ENCODE results near the gene RPS15A. TPM values are rescaled to one million over a fixed set of nuclear protein-coding genes. Genes with fewer than 3 reads are reported as not detected.
"Not testable (repeated sequence)": the region's sequence is repeated elsewhere in the genome, so short reads cannot be mapped to it uniquely, and the experiment has no call there.

The RPS15A gene
- total RNA-seq, 1 donor from 2014 or later = 1,259 TPM

DNA sequence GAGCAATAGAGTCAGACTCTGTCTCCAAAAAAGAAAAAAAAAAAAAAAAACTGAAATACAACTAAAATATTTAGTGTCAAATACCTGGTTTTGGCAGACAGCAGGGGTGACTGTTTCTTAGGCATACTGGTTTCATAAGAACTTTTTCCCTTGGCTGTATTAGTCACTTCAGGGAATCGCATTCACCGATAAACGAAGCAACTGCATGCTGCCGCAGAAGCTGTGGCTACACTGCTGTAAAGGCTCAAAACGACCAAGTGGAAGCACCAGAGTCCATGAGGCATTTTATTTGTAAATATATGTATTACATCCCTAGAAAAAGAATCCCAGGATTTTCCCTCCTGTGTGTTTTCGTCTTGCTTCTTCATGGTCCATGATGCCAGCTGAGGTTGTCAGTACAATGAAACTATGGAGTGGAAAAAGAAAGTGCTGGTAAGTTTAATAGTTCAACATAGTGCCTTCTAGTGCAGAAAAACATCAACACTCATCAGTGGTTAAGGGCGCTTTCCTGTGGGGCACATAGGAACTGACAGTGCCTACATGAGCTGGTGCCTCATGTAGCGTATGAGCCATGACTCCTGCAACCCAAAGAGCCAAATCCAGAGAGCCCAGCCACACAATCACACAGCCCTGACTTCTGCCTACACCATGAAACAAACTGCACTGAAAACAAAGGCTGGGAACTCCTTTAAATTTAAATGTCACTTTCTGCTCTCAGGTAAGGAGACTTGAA lies 7.3 kb downstream of the RPS15A start:
- no peak for DNase-seq (ENCODE audit: extremely low spot score, unreplicated experiment)
- Mint-ChIP-seq H3K9me3 (ENCODE audit: unreplicated experiment) (no peaks in the 10 kb centered on the region), H3K36me3 (ENCODE audit: unreplicated experiment) (peaks cover 43% of the 10 kb centered on the region), H3K27me3 (ENCODE audit: unreplicated experiment) (no peaks in the 10 kb centered on the region), H3K4me1 (ENCODE audit: unreplicated experiment) (peaks cover 26% of the 10 kb centered on the region), H3K27ac (ENCODE audit: unreplicated experiment) (no peak overlapping the region), H3K4me3 (ENCODE audit: unreplicated experiment) (no peak overlapping the region)
- TF ChIP-seq, protein P1, sequence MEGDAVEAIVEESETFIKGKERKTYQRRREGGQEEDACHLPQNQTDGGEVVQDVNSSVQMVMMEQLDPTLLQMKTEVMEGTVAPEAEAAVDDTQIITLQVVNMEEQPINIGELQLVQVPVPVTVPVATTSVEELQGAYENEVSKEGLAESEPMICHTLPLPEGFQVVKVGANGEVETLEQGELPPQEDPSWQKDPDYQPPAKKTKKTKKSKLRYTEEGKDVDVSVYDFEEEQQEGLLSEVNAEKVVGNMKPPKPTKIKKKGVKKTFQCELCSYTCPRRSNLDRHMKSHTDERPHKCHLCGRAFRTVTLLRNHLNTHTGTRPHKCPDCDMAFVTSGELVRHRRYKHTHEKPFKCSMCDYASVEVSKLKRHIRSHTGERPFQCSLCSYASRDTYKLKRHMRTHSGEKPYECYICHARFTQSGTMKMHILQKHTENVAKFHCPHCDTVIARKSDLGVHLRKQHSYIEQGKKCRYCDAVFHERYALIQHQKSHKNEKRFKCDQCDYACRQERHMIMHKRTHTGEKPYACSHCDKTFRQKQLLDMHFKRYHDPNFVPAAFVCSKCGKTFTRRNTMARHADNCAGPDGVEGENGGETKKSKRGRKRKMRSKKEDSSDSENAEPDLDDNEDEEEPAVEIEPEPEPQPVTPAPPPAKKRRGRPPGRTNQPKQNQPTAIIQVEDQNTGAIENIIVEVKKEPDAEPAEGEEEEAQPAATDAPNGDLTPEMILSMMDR (IDR thresholded peaks at IDR 0.05) = no peak

DNA sequence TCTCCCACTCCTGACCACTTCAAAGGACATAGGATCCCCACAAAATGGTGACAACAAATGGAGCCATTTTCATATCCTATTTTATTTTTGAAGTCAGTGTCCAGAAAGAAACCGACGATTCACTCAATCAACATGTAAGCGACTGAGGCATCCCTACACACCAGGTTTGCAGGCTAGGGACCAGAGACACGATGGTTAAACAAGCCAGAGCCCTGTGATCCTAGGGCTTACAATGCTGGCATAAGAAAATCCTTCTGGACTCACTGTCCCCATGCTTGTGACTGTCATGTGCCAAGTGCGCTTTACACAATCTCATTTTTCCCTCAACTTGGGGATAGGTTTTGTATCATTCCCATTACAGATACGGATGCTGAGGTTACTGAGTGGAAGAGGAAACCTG lies 8.9 kb downstream of the RPS15A start:
- peaks cover 30% of the 10 kb centered on the region for H3K36me3 Mint-ChIP-seq (ENCODE audit: unreplicated experiment)
- not testable (repeated sequence) for DNase-seq (ENCODE audit: extremely low spot score, unreplicated experiment); H3K27ac Mint-ChIP-seq (ENCODE audit: unreplicated experiment); H3K27me3 Mint-ChIP-seq (ENCODE audit: unreplicated experiment); H3K4me3 Mint-ChIP-seq (ENCODE audit: unreplicated experiment); H3K9me3 Mint-ChIP-seq (ENCODE audit: unreplicated experiment)
- H3K4me1 Mint-ChIP-seq (ENCODE audit: unreplicated experiment) = peaks cover 14% of the 10 kb centered on the region

DNA sequence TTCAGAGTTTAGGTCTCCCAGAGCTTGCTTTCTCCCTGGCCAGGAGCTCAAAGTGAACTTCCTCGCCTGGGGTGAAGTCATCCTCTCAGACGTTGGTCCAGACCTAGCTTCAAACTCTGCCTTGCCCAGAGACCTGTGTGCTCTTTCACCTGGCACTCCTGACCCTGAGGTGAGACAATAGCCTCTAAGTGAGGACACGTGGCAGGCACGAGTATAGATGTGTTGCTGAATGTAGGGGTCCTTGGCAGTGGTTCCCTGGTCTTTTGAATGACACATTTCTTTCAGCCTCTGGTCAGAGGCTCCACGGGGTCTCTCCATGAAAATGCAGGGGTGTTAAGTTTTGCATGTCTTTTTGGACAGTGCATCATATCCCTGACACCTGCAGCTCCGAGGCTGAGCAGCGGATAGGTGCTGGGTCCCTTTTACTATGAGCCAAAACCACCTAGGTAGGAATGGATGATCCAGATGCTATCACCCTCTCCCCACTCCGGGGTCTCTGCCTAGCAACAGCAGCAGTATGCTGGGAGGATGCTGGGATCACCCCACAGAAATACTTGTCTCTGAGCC lies 9.6 kb downstream of the RPS15A start:
- H3K9me3 Mint-ChIP-seq (ENCODE audit: unreplicated experiment); DNase-seq (ENCODE audit: extremely low spot score, unreplicated experiment); H3K4me1 Mint-ChIP-seq (ENCODE audit: unreplicated experiment); H3K27me3 Mint-ChIP-seq (ENCODE audit: unreplicated experiment); H3K27ac Mint-ChIP-seq (ENCODE audit: unreplicated experiment); H3K4me3 Mint-ChIP-seq (ENCODE audit: unreplicated experiment): not testable (repeated sequence)
- peaks cover 23% of the 10 kb centered on the region for H3K36me3 Mint-ChIP-seq (ENCODE audit: unreplicated experiment)

DNA sequence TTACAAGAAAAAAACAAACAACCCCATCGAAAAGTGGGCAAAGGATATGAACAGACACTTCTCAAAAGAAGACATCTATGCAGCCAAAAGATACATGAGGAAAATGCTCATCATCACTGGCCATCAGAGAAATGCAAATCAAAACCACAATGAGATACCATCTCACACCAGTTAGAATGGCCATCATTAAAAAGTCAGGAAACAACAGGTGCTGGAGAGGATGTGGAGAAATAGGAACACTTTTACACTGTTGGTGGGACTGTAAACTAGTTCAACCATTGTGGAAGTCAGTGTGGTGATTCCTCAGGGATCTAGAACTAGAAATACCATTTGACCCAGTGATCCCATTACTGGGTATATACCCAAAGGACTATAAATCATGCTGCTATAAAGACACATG lies 12.5 kb downstream of the RPS15A start:
- not testable (repeated sequence) for H3K27ac Mint-ChIP-seq (ENCODE audit: unreplicated experiment); H3K4me3 Mint-ChIP-seq (ENCODE audit: unreplicated experiment); H3K9me3 Mint-ChIP-seq (ENCODE audit: unreplicated experiment); DNase-seq (ENCODE audit: extremely low spot score, unreplicated experiment); H3K36me3 Mint-ChIP-seq (ENCODE audit: unreplicated experiment); H3K27me3 Mint-ChIP-seq (ENCODE audit: unreplicated experiment); H3K4me1 Mint-ChIP-seq (ENCODE audit: unreplicated experiment)

DNA sequence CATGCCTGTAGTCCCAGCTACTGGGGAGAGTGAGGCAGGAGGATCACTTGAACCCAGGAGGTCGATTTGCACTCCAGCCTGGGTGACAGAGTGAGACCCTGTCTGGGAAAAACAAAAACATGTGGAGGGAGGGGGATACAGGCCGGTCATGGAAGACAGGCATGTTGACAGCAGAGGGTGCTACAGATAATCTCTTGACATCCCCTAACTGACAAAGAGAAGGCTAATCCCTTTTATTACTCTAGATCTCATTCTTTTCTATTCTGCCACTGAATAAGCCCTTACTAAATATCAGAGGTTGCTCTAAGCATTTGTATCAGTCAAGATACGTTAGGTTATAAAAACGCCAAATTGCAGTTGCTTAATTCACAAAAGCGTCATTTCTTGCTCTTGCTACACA lies 13.8 kb downstream of the RPS15A start:
- not testable (repeated sequence) for DNase-seq (ENCODE audit: extremely low spot score, unreplicated experiment); H3K4me3 Mint-ChIP-seq (ENCODE audit: unreplicated experiment); H3K9me3 Mint-ChIP-seq (ENCODE audit: unreplicated experiment); H3K27me3 Mint-ChIP-seq (ENCODE audit: unreplicated experiment); H3K36me3 Mint-ChIP-seq (ENCODE audit: unreplicated experiment); H3K4me1 Mint-ChIP-seq (ENCODE audit: unreplicated experiment); H3K27ac Mint-ChIP-seq (ENCODE audit: unreplicated experiment)

DNA sequence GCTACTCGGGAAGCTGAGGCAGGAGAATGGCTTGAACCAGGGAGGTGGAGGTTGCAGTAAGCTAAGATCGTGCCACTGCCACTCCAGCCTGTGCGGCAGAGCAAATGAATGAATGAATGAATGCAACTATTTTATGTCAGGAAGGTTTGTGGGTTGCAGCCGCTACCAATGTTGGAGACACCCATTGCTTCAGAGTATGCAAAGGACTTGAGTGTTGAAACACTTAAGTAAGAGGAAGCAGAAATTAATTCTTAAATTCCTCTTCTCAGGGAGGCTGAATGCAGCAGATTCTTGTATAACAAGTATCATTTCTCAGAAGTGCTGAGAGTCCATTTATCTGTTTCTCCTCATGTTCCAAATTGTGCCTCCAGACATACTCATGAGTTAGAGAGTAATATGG lies 15.5 kb downstream of the RPS15A start:
- not testable (repeated sequence) for H3K9me3 Mint-ChIP-seq (ENCODE audit: unreplicated experiment); DNase-seq (ENCODE audit: extremely low spot score, unreplicated experiment); H3K4me1 Mint-ChIP-seq (ENCODE audit: unreplicated experiment); H3K36me3 Mint-ChIP-seq (ENCODE audit: unreplicated experiment); H3K27me3 Mint-ChIP-seq (ENCODE audit: unreplicated experiment); H3K4me3 Mint-ChIP-seq (ENCODE audit: unreplicated experiment); H3K27ac Mint-ChIP-seq (ENCODE audit: unreplicated experiment)

DNA sequence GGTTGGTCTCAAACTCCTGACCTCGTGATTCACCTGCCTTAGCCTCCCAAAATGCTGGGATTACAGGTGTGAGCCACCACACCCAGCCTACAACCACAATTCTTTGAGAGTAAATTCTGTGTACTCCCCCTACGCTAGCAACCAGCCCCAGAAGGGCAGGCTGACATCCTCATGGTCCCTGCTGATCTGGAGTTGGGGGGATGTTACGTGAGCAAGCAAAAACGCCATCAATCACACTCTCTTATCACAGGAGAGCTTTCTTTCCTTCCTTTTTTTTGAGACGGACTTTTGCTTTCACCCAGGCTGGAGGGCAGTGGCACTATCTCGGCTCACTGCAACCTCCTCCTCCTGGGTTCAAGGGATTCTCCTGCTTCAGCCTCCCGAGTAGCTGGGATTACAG lies 18.0 kb downstream of the RPS15A start:
- DNase-seq (ENCODE audit: extremely low spot score, unreplicated experiment); H3K9me3 Mint-ChIP-seq (ENCODE audit: unreplicated experiment); H3K4me1 Mint-ChIP-seq (ENCODE audit: unreplicated experiment); H3K4me3 Mint-ChIP-seq (ENCODE audit: unreplicated experiment); H3K27ac Mint-ChIP-seq (ENCODE audit: unreplicated experiment); H3K36me3 Mint-ChIP-seq (ENCODE audit: unreplicated experiment); H3K27me3 Mint-ChIP-seq (ENCODE audit: unreplicated experiment): not testable (repeated sequence)

DNA sequence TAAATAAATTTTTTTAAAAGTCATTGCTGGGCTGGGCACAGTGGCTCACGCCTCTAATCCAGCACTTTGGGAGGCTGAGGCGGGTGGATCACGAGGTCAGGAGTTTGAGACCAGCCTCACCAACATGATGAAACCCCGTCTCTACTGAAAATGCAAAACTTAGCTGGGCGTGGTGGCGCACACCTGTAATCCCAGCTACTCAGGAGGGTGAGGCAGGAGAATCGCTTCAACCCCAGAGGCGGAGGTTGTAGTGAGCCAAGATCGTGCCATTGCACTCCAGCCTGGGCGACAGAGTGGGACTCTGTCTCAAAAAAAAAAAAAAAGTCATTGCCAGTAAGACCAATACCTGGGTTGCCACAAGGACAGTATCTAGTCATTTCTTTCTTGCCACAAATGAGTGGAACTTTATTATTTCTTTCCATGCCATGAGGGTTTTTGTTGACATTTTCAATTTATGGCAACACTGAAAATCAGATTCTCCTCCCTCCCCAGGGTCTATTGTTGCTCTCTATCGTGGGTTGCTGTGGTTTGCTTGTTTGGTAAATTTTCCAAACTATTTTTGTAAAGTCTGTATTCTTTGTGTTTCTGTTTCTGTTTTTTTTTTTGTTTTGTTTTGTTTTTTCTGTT lies 19.7 kb downstream of the RPS15A start:
- H3K36me3 Mint-ChIP-seq (ENCODE audit: unreplicated experiment); H3K4me1 Mint-ChIP-seq (ENCODE audit: unreplicated experiment); H3K27ac Mint-ChIP-seq (ENCODE audit: unreplicated experiment); H3K27me3 Mint-ChIP-seq (ENCODE audit: unreplicated experiment); DNase-seq (ENCODE audit: extremely low spot score, unreplicated experiment); H3K4me3 Mint-ChIP-seq (ENCODE audit: unreplicated experiment); H3K9me3 Mint-ChIP-seq (ENCODE audit: unreplicated experiment): not testable (repeated sequence)

DNA sequence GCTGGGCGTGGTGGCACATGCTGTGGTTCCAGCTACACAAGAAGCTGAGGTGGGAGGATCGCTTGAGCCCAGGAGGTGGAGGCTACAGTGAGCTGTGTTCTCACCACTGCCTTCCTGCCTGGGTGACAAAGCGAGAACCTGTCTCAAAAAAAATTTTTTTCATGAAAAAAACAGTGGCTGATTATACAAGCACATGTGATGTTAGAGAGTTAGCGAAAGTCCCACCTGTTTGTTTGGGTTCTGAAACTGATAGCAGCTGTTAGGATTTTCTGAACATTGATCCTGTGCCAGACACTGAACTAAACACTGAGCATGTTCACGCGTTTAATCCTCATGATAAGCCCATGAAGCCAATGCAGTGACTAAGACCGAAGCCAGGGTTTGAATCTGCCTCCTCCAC lies 22.9 kb downstream of the RPS15A start:
- H3K36me3 Mint-ChIP-seq (ENCODE audit: unreplicated experiment); H3K9me3 Mint-ChIP-seq (ENCODE audit: unreplicated experiment); H3K27ac Mint-ChIP-seq (ENCODE audit: unreplicated experiment); H3K27me3 Mint-ChIP-seq (ENCODE audit: unreplicated experiment); H3K4me3 Mint-ChIP-seq (ENCODE audit: unreplicated experiment); H3K4me1 Mint-ChIP-seq (ENCODE audit: unreplicated experiment); DNase-seq (ENCODE audit: extremely low spot score, unreplicated experiment): not testable (repeated sequence)

DNA sequence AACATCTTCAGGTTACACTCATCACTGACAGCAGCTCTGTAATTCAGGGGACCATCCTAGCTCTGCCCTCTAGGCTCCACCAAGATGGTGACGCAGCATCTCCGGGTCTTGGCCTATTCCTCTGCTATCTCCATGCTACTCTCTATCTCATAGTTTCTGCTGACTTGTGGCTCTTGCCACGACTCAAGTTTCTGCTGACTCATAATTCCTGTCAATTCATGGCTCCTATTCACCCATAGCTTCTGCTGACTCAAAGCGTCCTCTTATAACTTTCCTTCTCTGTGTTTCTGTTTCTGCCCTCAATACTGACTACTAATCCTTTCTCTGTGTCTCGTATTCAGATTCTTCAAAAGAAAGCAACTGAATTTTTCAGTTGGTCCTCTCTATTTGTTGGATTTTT lies 27.4 kb downstream of the RPS15A start:
- not testable (repeated sequence) for H3K27me3 Mint-ChIP-seq (ENCODE audit: unreplicated experiment); H3K27ac Mint-ChIP-seq (ENCODE audit: unreplicated experiment); H3K9me3 Mint-ChIP-seq (ENCODE audit: unreplicated experiment); DNase-seq (ENCODE audit: extremely low spot score, unreplicated experiment); H3K36me3 Mint-ChIP-seq (ENCODE audit: unreplicated experiment); H3K4me1 Mint-ChIP-seq (ENCODE audit: unreplicated experiment); H3K4me3 Mint-ChIP-seq (ENCODE audit: unreplicated experiment)

Measured in osteocyte (in vitro differentiated cells).